IMR-90 (cell line): ENCODE measurements around the gene ANKRD13D. TPM values are rescaled to one million over a fixed set of nuclear protein-coding genes. Genes with fewer than 3 reads are reported as not detected.

Experiments used
- ATAC-seq: fragments of 200-7000 bp; cut with Tn5 transposase; 2 replicates; pipeline ENCODE4 v1.9.1; 2020; ENCODE audit warnings: low read depth, mild to moderate bottlenecking, moderate library complexity
- BruUV-seq: library from RNA; stranded (reverse); fragments of 400-500 nt; replicated peaks from 2 replicates; lab custom pipeline; 2021; lab: Mats Ljungman, UMichigan
- CTCF ChIA-PET: fragments of 300-600 bp; formaldehyde crosslinking; extraction: SDS; loops from one replicate; lab custom pipeline; 2021; ENCODE audit warnings: antibody characterized with exemption; lab: Yijun Ruan, JAX
- POLR2A ChIA-PET: fragments of 300-600 bp; sonication (Branson Sonifier 250); formaldehyde crosslinking; loops from one replicate; lab custom pipeline; 2022; ENCODE audit warnings: antibody characterized with exemption; ENCODE audit not compliant: unreplicated experiment; lab: Charles Lee
- DNase-seq: peaks from one replicate; pipeline ENCODE4 v3.0.0; 2013
- H2AFZ ChIP-seq: replicated peaks from 2 replicates; pipeline ENCODE3; 2013; ENCODE audit warnings: low read length, mild to moderate bottlenecking; ENCODE audit not compliant: poor library complexity
- H2AK5ac ChIP-seq: 2 replicates; pipeline ENCODE4 v1.6.1; 2013; ENCODE audit warnings: low read depth, low read length, inconsistent platforms
- H2AK9ac ChIP-seq: replicated peaks from 2 replicates; pipeline ENCODE3; 2013; ENCODE audit warnings: mild to moderate bottlenecking, low read depth, low read length, moderate library complexity; ENCODE audit not compliant: poor library complexity
- H2BK120ac ChIP-seq: 2 replicates; pipeline ENCODE4 v1.6.1; 2013; ENCODE audit warnings: low read depth, low read length, inconsistent platforms
- H2BK15ac ChIP-seq: 3 replicates; pipeline ENCODE4 v1.6.1; 2013; ENCODE audit warnings: low read depth, low read length, inconsistent platforms
- H2BK20ac ChIP-seq: 2 replicates; pipeline ENCODE4 v1.6.1; 2013; ENCODE audit warnings: low read depth, mild to moderate bottlenecking, inconsistent platforms, low read length, moderate library complexity
- H2BK5ac ChIP-seq: 2 replicates; pipeline ENCODE4 v1.6.1; 2013; ENCODE audit warnings: mild to moderate bottlenecking, low read depth, low read length, inconsistent platforms; ENCODE audit not compliant: poor library complexity, severe bottlenecking
- H3K14ac ChIP-seq: replicated peaks from 2 replicates; pipeline ENCODE4 v1.6.1; 2013; ENCODE audit warnings: low read depth, low read length, inconsistent platforms
- H3K18ac ChIP-seq: 2 replicates; pipeline ENCODE4 v1.6.1; 2013; ENCODE audit warnings: low read depth, low read length, control low read depth
- H3K23ac ChIP-seq: 2 replicates; pipeline ENCODE4 v1.6.1; 2013; ENCODE audit warnings: low read depth, low read length, inconsistent platforms
- H3K27ac ChIP-seq: 2 replicates; pipeline ENCODE4 v1.5.1; 2013; ENCODE audit warnings: mild to moderate bottlenecking, control low read depth, low read length; ENCODE audit not compliant: insufficient read depth
- H3K27me3 ChIP-seq: 2 replicates; pipeline ENCODE4 v1.6.1; 2013; ENCODE audit warnings: low read length; ENCODE audit not compliant: control insufficient read depth, insufficient read depth
- H3K36me3 ChIP-seq: 2 replicates; pipeline ENCODE4 v1.6.1; 2013; ENCODE audit warnings: low read length, mixed read lengths; ENCODE audit not compliant: control insufficient read depth, insufficient read depth
- H3K4ac ChIP-seq: 2 replicates; pipeline ENCODE4 v1.6.1; 2013; ENCODE audit warnings: low read depth, low read length, inconsistent platforms
- H3K4me1 ChIP-seq: 2 replicates; pipeline ENCODE4 v1.6.1; 2013; ENCODE audit warnings: low read length, mixed read lengths; ENCODE audit not compliant: control insufficient read depth, insufficient read depth
- H3K4me2 ChIP-seq: 2 replicates; pipeline ENCODE4 v1.6.1; 2013; ENCODE audit warnings: low read depth, mild to moderate bottlenecking, control low read depth, low read length, moderate library complexity
- H3K4me3 ChIP-seq: 2 replicates; pipeline ENCODE4 v1.5.1; 2013; ENCODE audit warnings: low read depth, mild to moderate bottlenecking, control low read depth, low read length, moderate library complexity; ENCODE audit not compliant: insufficient read depth
- H3K56ac ChIP-seq: 2 replicates; pipeline ENCODE4 v1.6.1; 2013; ENCODE audit warnings: low read length, inconsistent platforms; ENCODE audit not compliant: insufficient read depth; ENCODE audit errors: extremely low read depth
- H3K79me1 ChIP-seq, 2 experiments: 2 replicates each; pipeline ENCODE4 v1.6.1; 2013; ENCODE audit warnings: low read length in 2 of 2, inconsistent platforms in 1 of 2, low read depth in 1 of 2
- H3K9ac ChIP-seq: 2 replicates; pipeline ENCODE4 v1.6.1; 2013; ENCODE audit warnings: low read depth, low read length, control low read depth
- H3K9me1 ChIP-seq: 2 replicates; pipeline ENCODE4 v1.6.1; 2013; ENCODE audit warnings: low read length, inconsistent platforms; ENCODE audit not compliant: insufficient read depth
- H3K9me3 ChIP-seq: 2 replicates; pipeline ENCODE4 v1.6.1; 2013; ENCODE audit warnings: low read length; ENCODE audit not compliant: control insufficient read depth, insufficient read depth
- H4K20me1 ChIP-seq: 2 replicates; pipeline ENCODE4 v1.6.1; 2013; ENCODE audit warnings: low read length, inconsistent platforms; ENCODE audit not compliant: insufficient read depth
- H4K5ac ChIP-seq: 2 replicates; pipeline ENCODE4 v1.6.1; 2013; ENCODE audit warnings: mild to moderate bottlenecking, low read depth, low read length, control low read depth
- H4K8ac ChIP-seq, 2 experiments: 2 replicates each; pipeline ENCODE4 v1.6.1; 2013; ENCODE audit warnings: low read depth in 2 of 2, low read length in 2 of 2, control low read depth in 1 of 2, inconsistent platforms in 1 of 2
- H4K91ac ChIP-seq: 2 replicates; pipeline ENCODE4 v1.6.1; 2013; ENCODE audit warnings: low read depth, low read length, inconsistent platforms; ENCODE audit not compliant: insufficient read depth
- ELK1 ChIP-seq: fragments of 150-350 bp; IDR thresholded peaks from 2 replicates; pipeline ENCODE4 v1.6.1; 2016; ENCODE audit warnings: low read depth, mild to moderate bottlenecking, low read length, moderate library complexity, borderline replicate concordance
- MAFK ChIP-seq: IDR thresholded peaks from 2 replicates; pipeline ENCODE4 v1.6.1; 2012; ENCODE audit warnings: low read depth, low read length, improper control_type of control experiment
- MXI1 ChIP-seq: IDR thresholded peaks from 2 replicates; pipeline ENCODE4 v1.6.1; 2012; ENCODE audit warnings: low read depth, mild to moderate bottlenecking, low read length, moderate library complexity, borderline replicate concordance
- NFE2L2 ChIP-seq: fragments of 150-350 bp; IDR thresholded peaks from 2 replicates; pipeline ENCODE4 v1.6.1; 2016; ENCODE audit warnings: low read depth, mild to moderate bottlenecking, low read length
- POLR2A ChIP-seq: IDR thresholded peaks from 2 replicates; pipeline ENCODE4 v1.6.1; 2012; ENCODE audit warnings: mild to moderate bottlenecking, low read depth, low read length
- RCOR1 ChIP-seq: IDR thresholded peaks from 2 replicates; pipeline ENCODE4 v1.6.1; 2012; ENCODE audit warnings: mild to moderate bottlenecking, low read length, improper control_type of control experiment; ENCODE audit not compliant: insufficient replicate concordance
- SMC3 ChIP-seq: fragments of 150-350 bp; IDR thresholded peaks from 2 replicates; pipeline ENCODE4 v1.6.1; 2016; ENCODE audit warnings: low read depth, mild to moderate bottlenecking, antibody characterized with exemption, low read length, moderate library complexity
- WGBS, 2 experiments: methylation state at CpG; one replicate each; pipeline versions ENCODE4 v1.1.5 to v1.1.7; 2013; ENCODE audit warnings: missing lambda C conversion rate in 2 of 2; ENCODE audit not compliant: insufficient read length in 1 of 2; ENCODE audit errors: extremely low coverage in 2 of 2; 5-methylcytosine and 5-hydroxymethylcytosine counted together
- dilution Hi-C: fragments of 300-500 bp; cut with HindIII; formaldehyde crosslinking; loops from one replicate; pipeline ENCODE4 v1.14.3; 2018; ENCODE audit warnings: low sequenced_read_pairs; ENCODE audit not compliant: unreplicated experiment
- in situ Hi-C: fragments of 300-500 bp; cut with MboI; formaldehyde crosslinking; loops from 3 replicates; pipeline ENCODE4 v1.14.3; 2019; ENCODE audit warnings: low sequenced_read_pairs, inconsistent platforms, mixed read lengths
- intact Hi-C: fragments of 100-400 bp; cut with micrococcal nuclease; formaldehyde crosslinking; loops from 2 replicates; pipeline ENCODE4 v1.10.0; 2022
- polyA plus RNA-seq, 3 experiments: library from polyadenylated mRNA; depleted of rRNA; stranded (reverse); fragments of >200 nt; gene quantifications; 2 replicates each; pipeline ENCODE4 v1.2.3, GENCODE V29; 2012; ENCODE audit warnings: low replicate concordance in 1 of 3
- total RNA-seq: library from RNA; depleted of rRNA; stranded (reverse); fragments of >200 nt; gene quantifications from 2 replicates; pipeline ENCODE4 v1.2.3, GENCODE V29; 2012

ANKRD13D gene
- total and polyA plus RNA-seq, 2 of the 4 experiments (the other 2 are of a cell fraction): 7.3 to 38.4 TPM

- Histone ChIP-seq H2AFZ (no peak overlapping the region), H3K4ac (no peak overlapping the region), H4K8ac (no peak overlapping the region), H3K36me3 (peaks cover 66% of the 10 kb centered on the region), H3K79me1 (peaks cover 15 to 44% of the 10 kb centered on the region in 2 experiments), H3K27ac (no peak overlapping the region), H3K9ac (no peak overlapping the region), H3K4me3 (no peak overlapping the region), H2AK9ac (no peak overlapping the region), H4K5ac (no peak overlapping the region), H3K56ac (no peak overlapping the region), H3K18ac (no peak overlapping the region), H3K9me1 (peaks cover 7% of the 10 kb centered on the region), H2AK5ac (no peak overlapping the region), H2BK15ac (no peak overlapping the region), H3K9me3 (no peaks in the 10 kb centered on the region), H4K91ac (no peak overlapping the region), H3K14ac (no peak overlapping the region), H3K23ac (no peak overlapping the region), H2BK5ac (no peak overlapping the region), H2BK20ac (no peak overlapping the region), H4K20me1 (peaks cover 5% of the 10 kb centered on the region), H3K4me2 (no peak overlapping the region), H3K4me1 (peaks cover 13% of the 10 kb centered on the region), H2BK120ac (no peak overlapping the region), H3K27me3 (no peaks in the 10 kb centered on the region)
- CTCF ChIA-PET: no interaction called here
- no TSS peak for BruUV-seq
- POLR2A ChIA-PET: no interaction called here
- intact Hi-C loops (no loop called here), in situ Hi-C loops (no loop called here), dilution Hi-C loops (no loop called here)
- WGBS, 2 experiments: 100% methylated on average over 4 of the region's 27 CpGs; no CpG with 5 or more reads in 1 of the 2 experiments
- no peak for TF ChIP-seq MAFK
- TF ChIP-seq RCOR1: no peak
- TF ChIP-seq MXI1: no peak
- no peak for TF ChIP-seq NFE2L2
- TF ChIP-seq POLR2A: no peak
- TF ChIP-seq ELK1: no peak
- no peak for TF ChIP-seq SMC3
- no peak for ATAC-seq
- no peak for DNase-seq
Measured at GRCh38 chr11:67281552-67282150, 7.5 kb upstream of the ANKRD13D start.
